ENCODE results near the gene TNFAIP8.

Gene TNFAIP8

DNA sequence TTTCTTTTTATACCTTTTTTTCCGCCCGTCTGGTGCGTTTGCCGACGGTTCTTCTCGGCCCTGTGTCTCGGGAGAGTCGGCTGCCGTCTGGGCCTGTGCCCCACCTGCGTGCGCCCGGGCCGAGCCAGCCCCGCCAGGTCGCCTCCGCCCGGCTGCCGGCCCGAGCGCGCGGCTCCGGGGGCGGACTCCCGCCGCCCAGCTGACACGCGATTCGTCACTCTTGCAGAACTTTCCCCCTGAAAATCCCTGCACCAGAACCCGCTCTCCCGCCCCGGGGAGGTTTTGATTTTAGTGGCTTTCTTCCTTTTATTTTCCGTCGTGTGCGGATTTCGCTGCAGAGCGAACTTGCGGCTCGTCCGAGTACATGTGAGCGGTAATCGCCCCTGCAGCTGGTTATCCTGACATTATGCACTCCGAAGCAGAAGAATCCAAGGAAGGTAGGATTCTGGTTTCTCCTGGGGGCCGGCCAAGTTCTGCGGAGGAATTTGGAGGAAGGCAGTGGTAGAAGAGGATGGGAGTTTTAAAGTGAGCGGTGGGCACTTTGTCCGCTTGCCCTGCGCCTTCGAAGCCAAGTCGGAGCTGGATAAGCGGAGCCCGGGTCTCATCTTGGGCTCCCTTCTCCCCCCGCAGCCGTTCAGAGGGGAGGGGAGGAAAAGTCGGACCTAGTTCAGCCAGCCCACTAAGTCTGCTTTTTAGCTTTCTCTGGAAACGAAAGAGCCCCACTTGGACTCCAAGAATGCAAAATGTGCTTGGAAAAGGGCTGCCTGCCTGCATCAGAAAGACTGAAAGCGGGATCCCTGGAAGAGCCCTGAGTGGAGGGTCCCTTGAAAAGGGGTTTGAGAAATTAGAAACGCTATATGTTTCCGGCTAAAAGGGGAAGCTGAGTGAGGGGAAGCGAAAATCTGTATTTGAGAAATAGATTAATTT is at the start of gene TNFAIP8:
TNFAIP8 (plus strand) TSS at position 335 of the 927 bp plus-strand sequence; CDS start at position 407, 72 bp downstream.
- H3K36me3 ChIP-seq (replicated peaks), result no peaks in the 10 kb centered on the region
- no peaks in the 10 kb centered on the region for H3K27me3 ChIP-seq (ENCODE audit: low read depth)
- no peaks in the 10 kb centered on the region for H3K9me3 ChIP-seq
- peak; percentile 23 to 64 for DNase-seq (ENCODE audit: low spot score in 2 of 2)
- in situ Hi-C loops (cut with MboI; ENCODE audit: low sequenced_read_pairs), result no loop called here
- H3K4me1 ChIP-seq, result peaks cover 37% of the 10 kb centered on the region
- H3K4me3 ChIP-seq, result peak within 1 kb of the TSS; percentile 32

DNA sequence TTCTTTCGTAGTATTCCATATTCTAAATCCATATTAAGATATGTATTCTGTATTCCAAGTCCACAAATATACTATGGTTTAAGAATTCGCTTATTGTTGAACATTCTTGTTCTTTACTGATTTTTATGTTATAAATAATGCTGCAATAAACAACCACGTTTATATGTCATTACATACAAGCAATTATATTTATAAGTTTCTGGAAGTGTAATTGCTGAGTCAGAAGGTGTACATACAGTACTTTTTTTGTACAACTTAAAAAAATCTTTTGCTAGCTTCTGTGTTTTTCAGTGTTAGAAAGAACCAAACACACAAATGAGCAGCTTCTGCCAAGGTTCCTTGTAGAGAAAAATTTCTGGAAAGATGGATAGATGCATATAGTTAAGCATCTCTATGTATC is 48.6 kb upstream of the TNFAIP8 start:
- Histone ChIP-seq H3K9me3 (no peaks in the 10 kb centered on the region), H3K36me3 (replicated peaks) (no peaks in the 10 kb centered on the region), H3K4me1 (no peaks in the 10 kb centered on the region), H3K27me3 (ENCODE audit: low read depth) (no peaks in the 10 kb centered on the region), H3K4me3 (no peak overlapping the region)
- DNase-seq (ENCODE audit: low spot score in 2 of 2), result no peak
- in situ Hi-C loops (cut with MboI; ENCODE audit: low sequenced_read_pairs), result no loop called here

DNA sequence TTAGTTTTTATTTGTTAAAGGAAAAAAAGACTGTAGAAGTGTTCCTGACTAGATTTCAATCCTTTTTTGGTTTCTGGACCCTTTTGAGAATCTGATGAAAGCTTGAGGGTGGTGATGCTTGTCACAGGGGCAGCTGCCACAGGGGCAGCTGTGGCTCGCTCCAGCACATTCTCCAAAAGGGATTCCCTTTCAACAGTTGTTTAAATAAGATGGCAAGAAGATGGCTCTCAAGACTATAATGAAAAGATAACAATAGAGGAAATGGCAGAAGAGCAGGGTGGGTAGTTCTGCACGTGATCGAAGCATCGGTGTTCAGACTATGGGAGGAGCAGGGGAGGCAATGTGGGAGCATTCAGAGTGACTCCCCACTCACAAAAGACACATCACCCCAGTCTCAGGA is 46.5 kb upstream of the TNFAIP8 start:
- no peak overlapping the region for H3K4me3 ChIP-seq

DNA sequence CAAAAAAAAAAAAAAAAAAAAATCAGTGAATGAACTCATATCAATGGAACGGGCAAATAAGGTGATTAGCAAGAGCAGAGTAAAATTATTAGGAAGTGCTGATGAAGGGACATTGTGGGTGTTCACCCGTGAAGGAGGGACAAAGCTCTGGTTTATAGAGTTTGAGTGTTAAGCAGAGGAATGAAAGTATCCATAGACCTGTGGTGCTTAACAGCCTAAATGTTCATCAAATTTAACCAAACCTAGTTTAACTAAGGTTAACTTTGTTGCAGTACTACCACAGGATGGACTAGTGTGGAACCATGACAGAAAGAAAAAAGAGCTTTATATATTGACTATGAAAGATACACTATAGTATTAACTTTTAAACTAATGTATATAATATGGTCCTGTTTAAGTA is 44.1 kb upstream of the TNFAIP8 start:
- Histone ChIP-seq H3K4me3 (no peak overlapping the region), H3K9me3 (no peaks in the 10 kb centered on the region), H3K4me1 (no peaks in the 10 kb centered on the region), H3K36me3 (replicated peaks) (no peaks in the 10 kb centered on the region), H3K27me3 (ENCODE audit: low read depth) (no peaks in the 10 kb centered on the region)
- in situ Hi-C loops (cut with MboI; ENCODE audit: low sequenced_read_pairs), result no loop called here
- DNase-seq (ENCODE audit: low spot score in 2 of 2), result no peak

More for the DNA sequence above, 46.5 kb upstream of the TNFAIP8 start:
- no peaks in the 10 kb centered on the region for H3K4me1 ChIP-seq
- DNase-seq (ENCODE audit: low spot score in 2 of 2), result no peak
- no peaks in the 10 kb centered on the region for H3K9me3 ChIP-seq
- H3K36me3 ChIP-seq (replicated peaks), result no peaks in the 10 kb centered on the region
- no peaks in the 10 kb centered on the region for H3K27me3 ChIP-seq (ENCODE audit: low read depth)
- in situ Hi-C loops (cut with MboI; ENCODE audit: low sequenced_read_pairs), result no loop called here

DNA sequence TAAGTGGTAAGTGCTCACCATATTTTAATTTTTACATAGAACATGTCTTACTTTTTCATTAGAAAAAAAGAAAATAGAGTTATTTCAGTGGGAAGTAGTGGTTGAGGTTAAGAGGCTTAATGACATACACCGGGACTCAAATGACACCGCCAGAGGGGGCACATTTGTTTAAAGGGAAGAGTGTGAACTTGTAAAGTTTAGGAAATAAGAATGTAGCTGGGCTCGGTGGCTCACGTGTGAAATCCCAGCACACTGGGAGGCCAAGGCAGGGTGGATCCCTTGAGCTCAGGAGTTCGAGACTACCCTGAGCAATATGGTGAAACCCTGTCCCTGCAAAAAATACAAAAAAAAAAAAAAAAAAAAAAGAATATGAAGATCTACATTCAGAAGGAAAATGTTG is 43.4 kb upstream of the TNFAIP8 start:
- H3K4me1 ChIP-seq, result no peaks in the 10 kb centered on the region
- in situ Hi-C loops (cut with MboI; ENCODE audit: low sequenced_read_pairs), result no loop called here
- DNase-seq (ENCODE audit: low spot score in 2 of 2), result no peak
- no peak overlapping the region for H3K4me3 ChIP-seq
- no peaks in the 10 kb centered on the region for H3K27me3 ChIP-seq (ENCODE audit: low read depth)
- H3K36me3 ChIP-seq (replicated peaks), result no peaks in the 10 kb centered on the region
- H3K9me3 ChIP-seq, result no peaks in the 10 kb centered on the region

DNA sequence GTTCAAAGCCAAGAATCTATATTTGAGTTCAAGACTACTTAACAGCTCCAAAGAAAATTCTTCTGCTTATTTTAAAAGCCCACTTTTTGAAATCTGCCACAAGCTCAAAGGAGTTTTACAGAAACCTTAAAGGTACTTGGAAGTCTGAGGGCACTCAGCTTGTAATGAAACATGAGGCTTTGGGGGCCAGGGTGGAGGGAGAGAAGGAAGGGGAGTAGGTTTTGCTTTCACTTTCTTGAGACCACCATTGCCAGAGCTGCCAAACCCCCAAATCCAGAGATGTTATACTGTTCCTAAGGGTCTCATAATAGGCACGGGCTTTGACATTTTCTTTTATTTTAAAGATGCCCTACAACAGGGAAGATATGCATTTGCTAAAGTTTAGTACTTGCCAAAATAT is 42.6 kb upstream of the TNFAIP8 start:
- Histone ChIP-seq H3K4me1 (no peaks in the 10 kb centered on the region), H3K27me3 (ENCODE audit: low read depth) (no peaks in the 10 kb centered on the region), H3K4me3 (no peak overlapping the region), H3K9me3 (no peaks in the 10 kb centered on the region), H3K36me3 (replicated peaks) (no peaks in the 10 kb centered on the region)
- no peak for DNase-seq (ENCODE audit: low spot score in 2 of 2)
- in situ Hi-C loops (cut with MboI; ENCODE audit: low sequenced_read_pairs), result no loop called here

DNA sequence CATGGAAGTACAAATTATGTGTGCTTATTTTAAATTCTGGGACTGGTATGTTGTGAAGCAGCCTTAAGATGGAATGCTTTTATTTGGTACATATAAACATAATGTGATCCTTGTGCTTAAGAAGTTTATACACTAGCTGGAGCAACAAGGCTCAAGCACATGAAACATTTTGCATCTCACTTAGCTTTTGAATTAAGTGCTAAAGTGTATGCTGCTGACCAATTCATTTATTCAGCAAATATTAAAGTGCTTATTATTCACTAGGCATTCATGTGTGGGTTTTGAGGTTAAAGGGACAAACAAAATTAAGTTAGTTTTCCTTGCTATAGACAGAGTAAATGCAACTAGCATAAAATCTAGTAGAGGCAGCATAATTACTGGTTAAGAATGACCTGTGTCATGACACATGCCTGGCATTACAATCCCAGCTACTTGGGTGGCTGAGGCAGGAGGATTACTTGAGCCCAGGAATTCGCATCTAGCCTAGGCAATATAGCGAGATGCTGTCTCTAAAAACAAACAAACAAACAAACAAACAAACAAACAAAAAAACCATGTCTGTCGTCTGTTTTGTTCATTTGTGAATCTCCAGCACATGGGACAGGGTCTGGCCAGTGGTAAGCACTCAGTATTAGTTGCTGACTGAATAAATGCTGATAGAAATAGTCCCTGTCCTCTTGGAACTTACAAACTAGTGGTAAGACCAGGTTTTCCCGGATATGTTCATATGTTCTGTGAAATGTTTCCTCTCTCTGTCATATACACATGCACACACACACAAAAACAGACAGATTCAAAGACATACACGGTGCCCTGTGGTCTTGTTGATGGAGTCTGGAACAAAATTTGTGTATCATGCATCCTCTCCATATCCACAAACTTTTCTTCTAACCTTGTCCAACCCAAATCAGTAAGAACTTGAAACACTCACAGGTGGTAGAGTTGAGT is 41.9 kb upstream of the TNFAIP8 start:
- no peaks in the 10 kb centered on the region for H3K36me3 ChIP-seq (replicated peaks)
- no peaks in the 10 kb centered on the region for H3K27me3 ChIP-seq (ENCODE audit: low read depth)
- no peaks in the 10 kb centered on the region for H3K9me3 ChIP-seq
- in situ Hi-C loops (cut with MboI; ENCODE audit: low sequenced_read_pairs), result no loop called here
- no peak overlapping the region for H3K4me3 ChIP-seq
- no peaks in the 10 kb centered on the region for H3K4me1 ChIP-seq
- no peak for DNase-seq (ENCODE audit: low spot score in 2 of 2)

DNA sequence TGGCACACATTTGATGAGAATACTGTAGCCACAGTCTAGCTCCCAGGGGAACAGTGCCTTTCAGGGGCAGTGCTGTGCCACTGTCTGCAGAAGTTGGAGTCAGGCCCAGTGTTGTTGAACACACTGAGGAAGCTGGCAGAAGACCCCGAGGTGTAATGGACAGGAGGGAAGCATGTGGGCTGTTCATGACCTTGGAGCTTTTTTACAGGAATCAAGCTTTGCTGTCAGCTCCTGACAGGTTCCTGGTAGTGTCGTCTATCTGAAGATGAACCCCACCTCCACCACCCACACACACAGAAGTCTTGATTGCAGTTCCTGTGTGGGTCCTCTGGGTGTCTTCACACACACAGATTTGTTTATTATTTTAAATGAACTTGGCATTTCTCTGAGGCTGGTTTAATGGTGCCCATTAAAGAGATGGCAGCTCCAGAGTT is 40.3 kb upstream of the TNFAIP8 start:
- H3K4me3 ChIP-seq, result no peak overlapping the region
- DNase-seq (ENCODE audit: low spot score in 2 of 2), result no peak
- in situ Hi-C loops (cut with MboI; ENCODE audit: low sequenced_read_pairs), result no loop called here
- H3K9me3 ChIP-seq, result no peaks in the 10 kb centered on the region
- H3K36me3 ChIP-seq (replicated peaks), result no peaks in the 10 kb centered on the region
- H3K27me3 ChIP-seq (ENCODE audit: low read depth), result no peaks in the 10 kb centered on the region
- H3K4me1 ChIP-seq, result no peaks in the 10 kb centered on the region

DNA sequence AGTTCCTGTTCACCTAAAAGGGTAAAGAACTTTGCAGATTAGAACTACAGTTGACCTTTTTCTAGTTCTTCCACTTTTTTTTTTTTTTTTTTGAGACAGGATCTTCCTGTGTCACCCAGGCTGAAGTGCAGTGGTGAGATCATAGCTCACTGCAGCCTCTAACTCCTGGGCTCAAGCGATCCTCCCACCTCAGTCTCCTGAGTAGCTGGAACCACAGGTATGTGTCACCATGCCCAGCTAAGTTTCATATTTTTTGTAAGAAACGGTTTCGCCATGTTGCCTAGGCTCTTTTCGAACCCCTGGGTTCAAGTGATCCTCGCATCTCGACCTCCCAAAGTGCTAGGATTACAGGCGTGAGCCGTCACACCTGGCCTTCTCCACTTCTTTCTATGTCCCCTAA is 39.7 kb upstream of the TNFAIP8 start:
- Histone ChIP-seq H3K4me3 (no peak overlapping the region), H3K27me3 (ENCODE audit: low read depth) (no peaks in the 10 kb centered on the region), H3K4me1 (no peaks in the 10 kb centered on the region), H3K9me3 (no peaks in the 10 kb centered on the region), H3K36me3 (replicated peaks) (no peaks in the 10 kb centered on the region)
- no peak for DNase-seq (ENCODE audit: low spot score in 2 of 2)
- in situ Hi-C loops (cut with MboI; ENCODE audit: low sequenced_read_pairs), result no loop called here

DNA sequence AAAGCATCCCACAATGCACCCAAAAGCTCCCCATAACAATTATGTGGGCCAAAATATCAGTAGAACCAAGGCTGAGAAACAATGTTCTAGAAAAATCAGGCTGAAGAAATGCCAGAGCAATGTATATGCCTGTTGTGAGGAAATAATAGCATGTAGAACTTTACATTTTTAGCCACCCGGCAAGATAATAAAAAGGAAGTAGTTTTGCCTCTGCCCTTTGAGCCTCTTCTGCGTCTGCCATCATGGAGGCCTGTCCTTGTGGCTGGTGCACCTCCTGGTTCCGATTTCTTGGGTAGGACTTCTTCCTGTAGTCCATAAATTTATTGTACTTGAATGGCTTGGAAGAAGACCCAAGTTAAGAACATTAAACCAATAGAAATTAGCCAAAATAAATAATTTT is 38.9 kb upstream of the TNFAIP8 start:
- Histone ChIP-seq H3K27me3 (ENCODE audit: low read depth) (no peaks in the 10 kb centered on the region), H3K36me3 (replicated peaks) (no peaks in the 10 kb centered on the region), H3K9me3 (no peaks in the 10 kb centered on the region), H3K4me1 (no peaks in the 10 kb centered on the region), H3K4me3 (no peak overlapping the region)
- in situ Hi-C loops (cut with MboI; ENCODE audit: low sequenced_read_pairs), result no loop called here
- no peak for DNase-seq (ENCODE audit: low spot score in 2 of 2)

DNA sequence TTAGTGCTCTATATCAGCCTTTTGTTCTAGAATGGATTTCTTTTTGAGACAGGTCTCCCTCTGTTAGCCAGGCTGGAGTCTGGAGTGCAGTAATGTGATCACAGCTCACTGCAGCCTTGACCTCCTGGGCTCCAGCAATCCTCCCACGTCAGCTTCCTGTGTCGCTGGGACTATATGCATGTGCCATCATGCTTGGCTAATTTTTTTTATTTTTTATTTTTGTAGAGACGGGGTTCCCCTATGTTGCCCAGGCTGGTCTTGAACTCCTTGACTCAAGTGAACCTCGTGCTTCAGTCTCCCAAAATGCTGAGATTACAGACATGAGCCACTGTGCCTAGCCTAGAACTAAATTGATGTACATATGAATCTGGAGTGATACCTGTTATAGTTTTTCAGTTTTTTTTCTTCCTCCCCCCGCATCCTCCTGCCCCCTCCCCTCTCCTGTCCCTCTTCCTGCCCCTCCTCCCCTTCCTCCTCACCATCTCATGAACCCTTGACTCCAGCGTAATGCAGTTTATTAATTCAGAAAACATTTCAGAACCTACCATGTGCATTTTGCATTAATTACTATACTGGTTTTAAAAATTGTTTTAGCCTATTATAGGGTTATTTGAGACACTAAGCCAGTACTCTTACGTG is 37.4 kb upstream of the TNFAIP8 start:
- no peak overlapping the region for H3K4me3 ChIP-seq
- in situ Hi-C loops (cut with MboI; ENCODE audit: low sequenced_read_pairs), result no loop called here
- DNase-seq (ENCODE audit: low spot score in 2 of 2), result no peak
- H3K27me3 ChIP-seq (ENCODE audit: low read depth), result no peaks in the 10 kb centered on the region
- peaks cover 4% of the 10 kb centered on the region for H3K4me1 ChIP-seq
- H3K9me3 ChIP-seq, result no peaks in the 10 kb centered on the region
- H3K36me3 ChIP-seq (replicated peaks), result no peaks in the 10 kb centered on the region

DNA sequence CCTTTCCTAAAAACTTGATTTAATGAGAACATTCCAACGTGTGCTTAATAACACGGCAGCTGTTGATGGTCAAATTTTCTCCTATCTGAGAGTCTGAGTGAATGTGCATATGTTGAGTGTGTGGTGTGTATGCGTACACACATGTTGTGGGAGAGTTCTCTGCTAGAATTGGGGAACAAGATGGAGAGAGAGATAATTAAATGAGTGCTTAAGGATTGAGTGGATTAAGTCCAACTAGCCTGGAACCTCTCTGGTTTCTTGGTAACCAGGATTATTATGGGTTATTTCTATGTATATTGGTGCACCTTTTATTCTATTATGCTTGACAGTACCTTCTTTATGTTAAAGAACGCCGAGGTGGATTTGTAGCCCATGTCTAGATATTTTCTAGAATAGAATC is 36.4 kb upstream of the TNFAIP8 start:
- in situ Hi-C loops (cut with MboI; ENCODE audit: low sequenced_read_pairs), result no loop called here
- Histone ChIP-seq H3K4me1 (peaks cover 9% of the 10 kb centered on the region), H3K4me3 (no peak overlapping the region), H3K9me3 (no peaks in the 10 kb centered on the region), H3K27me3 (ENCODE audit: low read depth) (no peaks in the 10 kb centered on the region), H3K36me3 (replicated peaks) (no peaks in the 10 kb centered on the region)
- no peak for DNase-seq (ENCODE audit: low spot score in 2 of 2)

DNA sequence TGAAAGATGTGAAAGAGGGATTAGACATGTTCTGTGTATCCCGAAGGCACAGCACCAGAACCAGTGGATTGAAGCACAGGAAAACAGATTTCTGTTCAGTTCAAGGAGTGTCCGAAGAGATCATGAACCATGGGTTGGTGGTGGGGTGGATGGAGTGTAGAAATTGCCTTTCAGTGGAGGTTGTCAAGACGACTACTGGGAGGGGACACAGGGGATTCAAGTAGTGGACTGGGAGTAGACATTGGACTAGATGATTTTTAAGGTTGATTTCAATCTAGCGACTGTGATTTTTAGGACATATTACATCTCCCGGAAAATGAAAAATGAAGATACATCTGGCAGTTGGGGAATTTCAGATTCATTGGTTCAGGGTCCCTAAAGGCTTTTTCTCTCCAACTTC is 35.9 kb upstream of the TNFAIP8 start:
- peaks cover 9% of the 10 kb centered on the region for H3K4me1 ChIP-seq
- no peaks in the 10 kb centered on the region for H3K36me3 ChIP-seq (replicated peaks)
- no peak overlapping the region for H3K4me3 ChIP-seq
- in situ Hi-C loops (cut with MboI; ENCODE audit: low sequenced_read_pairs), result no loop called here
- no peak for DNase-seq (ENCODE audit: low spot score in 2 of 2)
- no peaks in the 10 kb centered on the region for H3K27me3 ChIP-seq (ENCODE audit: low read depth)
- H3K9me3 ChIP-seq, result no peaks in the 10 kb centered on the region
